ENCODE data around the gene DPP7. TPM values are rescaled to one million over a fixed set of nuclear protein-coding genes. Genes with fewer than 3 reads are reported as not detected.
"Not testable (repeated sequence)": the region's sequence is repeated elsewhere in the genome, so short reads cannot be mapped to it uniquely, and the experiment has no call there.

DPP7 gene
- total RNA-seq, 1 donor from 2014 or later, result 259 TPM

- intact Hi-C loops (cut with micrococcal nuclease), result loop anchor here (1.0 to 10.0 kb wide), 6 partner anchors 11 to 148 kb away; partner anchors contain the start of genes NPDC1, TOR4A and TPRN
- H3K4me3 Mint-ChIP-seq, result peak overlapping the region; percentile 82
- peaks cover 2% of the 10 kb centered on the region for H3K36me3 Mint-ChIP-seq (ENCODE audit: low read depth)
- ChIA-PET POLR2A (interaction anchor here (0.7 to 3.5 kb wide), 22 partner anchors 10 to 423 kb away, joined by 3 to 76 read pairs (median 5); partner anchors contain the start of genes ANAPC2, DPP7, GRIN1 and MAN1B1), CTCF (interaction anchor here (0.8 to 1.6 kb wide), 4 partner anchors 10 to 181 kb away, joined by 3 to 5 read pairs (median 3); partner anchors contain the start of gene SSNA1)
- ATAC-seq (ENCODE audit: low read depth) (no peak), DNase-seq (no peak)
- TF ChIP-seq CTCF (IDR thresholded peaks at IDR 0.05), result no peak
- peak overlapping the region; percentile 88 for H3K27ac Mint-ChIP-seq
- H3K4me1 Mint-ChIP-seq, result peaks cover 35% of the 10 kb centered on the region
- peaks cover 2% of the 10 kb centered on the region for H3K27me3 Mint-ChIP-seq
- no peaks in the 10 kb centered on the region for H3K9me3 Mint-ChIP-seq
Measured at GRCh38 chr9:137128862-137129455, 14.4 kb upstream of the DPP7 start.

- CTCF ChIA-PET, result interaction anchor here (1.2 kb wide), 2 partner anchors 9 to 81 kb away, joined by 3 to 4 read pairs; no protein-coding TSS in a partner anchor
- intact Hi-C loops (cut with micrococcal nuclease), result loop anchor here (2.0 to 10.0 kb wide), 4 partner anchors 39 to 149 kb away; partner anchors contain the start of genes NPDC1, TOR4A and TPRN
- peaks cover 41% of the 10 kb centered on the region for H3K4me1 Mint-ChIP-seq
Measured at GRCh38 chr9:137128158-137128861, 13.8 kb upstream of the DPP7 start.

DNA sequence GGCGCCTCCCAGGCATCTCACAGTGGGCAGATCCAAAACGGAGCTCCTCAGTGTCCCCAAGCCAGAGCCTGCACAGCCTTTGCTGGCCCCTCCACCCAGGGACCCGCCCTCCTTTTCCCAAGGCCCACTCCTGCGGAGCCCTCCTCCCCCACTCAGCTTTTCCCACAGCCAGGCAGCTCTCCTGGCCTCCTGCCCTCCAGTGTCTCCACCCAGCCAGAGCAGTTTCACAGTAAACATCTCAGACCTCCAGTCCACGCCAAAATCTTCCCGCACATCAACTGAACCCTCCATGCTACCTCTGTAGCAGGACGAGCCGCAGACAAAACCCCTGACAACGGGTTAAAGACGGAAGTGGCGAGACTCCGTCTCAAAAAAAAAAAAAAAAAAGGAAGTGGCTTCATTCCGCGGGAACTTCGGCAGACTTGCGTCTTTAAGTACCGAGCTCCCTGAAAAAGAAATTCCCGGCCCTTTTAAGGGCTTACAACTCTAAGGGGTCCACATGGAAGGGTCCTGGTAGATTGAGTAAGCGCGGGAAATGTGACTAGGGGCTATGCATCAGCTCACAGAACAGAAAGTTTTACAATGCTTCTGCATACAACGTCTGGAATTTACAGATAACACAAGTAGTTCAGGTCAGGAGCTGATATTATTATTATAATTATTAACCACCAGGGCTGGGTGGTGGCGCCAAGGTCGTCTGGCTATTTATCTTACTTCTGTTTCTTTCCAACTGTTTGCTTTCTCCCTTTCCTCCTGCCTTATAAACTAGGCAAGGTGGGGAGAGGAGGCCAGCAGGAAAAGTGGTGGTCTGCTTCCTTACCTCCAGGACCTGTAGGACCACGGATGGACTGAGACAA lies 13.0 kb upstream of the DPP7 start:
- H3K4me3 Mint-ChIP-seq, result peak overlapping the region; percentile 82
- intact Hi-C loops (cut with micrococcal nuclease), result loop anchor here (2.0 to 10.0 kb wide), 4 partner anchors 40 to 150 kb away; partner anchors contain the start of genes NPDC1, TOR4A and TPRN
- H3K9me3 Mint-ChIP-seq, result no peaks in the 10 kb centered on the region
- ChIA-PET CTCF (interaction anchor here (0.8 to 1.2 kb wide), 2 partner anchors 81 to 109 kb away, joined by 3 to 4 read pairs; no protein-coding TSS in a partner anchor), POLR2A (interaction anchor here (0.6 to 3.5 kb wide), 19 partner anchors 9 to 449 kb away, joined by 3 to 42 read pairs (median 5); partner anchors contain the start of genes LRRC26, SSNA1 and TUBB4B)
- H3K4me1 Mint-ChIP-seq, result peaks cover 47% of the 10 kb centered on the region
- DNase-seq (no peak), ATAC-seq (ENCODE audit: low read depth) (peak; percentile 8)
- TF ChIP-seq CTCF (IDR thresholded peaks at IDR 0.05), result no peak
- no peaks in the 10 kb centered on the region for H3K27me3 Mint-ChIP-seq
- H3K27ac Mint-ChIP-seq, result peak overlapping the region; percentile 88
- peaks cover 2% of the 10 kb centered on the region for H3K36me3 Mint-ChIP-seq (ENCODE audit: low read depth)

More at GRCh38 chr9:137128158-137128861, 13.8 kb upstream of the DPP7 start:
- no peak for ATAC-seq (ENCODE audit: low read depth)
- POLR2A ChIA-PET, result interaction anchor here (0.6 to 3.5 kb wide), 16 partner anchors 8 to 449 kb away, joined by 3 to 76 read pairs (median 6); partner anchors contain the start of genes DPP7, LRRC26, RNF208 and SSNA1
- peak overlapping the region; percentile 88 for H3K27ac Mint-ChIP-seq
- no peak for TF ChIP-seq CTCF (IDR thresholded peaks at IDR 0.05)
- no peak for DNase-seq
- H3K4me3 Mint-ChIP-seq, result peak overlapping the region; percentile 82
- H3K27me3 Mint-ChIP-seq, result peaks cover 2% of the 10 kb centered on the region
- no peaks in the 10 kb centered on the region for H3K9me3 Mint-ChIP-seq
- H3K36me3 Mint-ChIP-seq (ENCODE audit: low read depth), result peaks cover 2% of the 10 kb centered on the region

- peak overlapping the region; percentile 88 for H3K27ac Mint-ChIP-seq
- peak overlapping the region; percentile 82 for H3K4me3 Mint-ChIP-seq
- no peaks in the 10 kb centered on the region for H3K27me3 Mint-ChIP-seq
- ChIA-PET POLR2A (interaction anchor here (0.6 to 1.7 kb wide), 10 partner anchors 10 to 172 kb away, joined by 3 to 9 read pairs (median 7); partner anchors contain the start of genes LRRC26 and SSNA1), CTCF (interaction anchor here (0.8 kb wide), 1 partner anchor 110 kb away, joined by 3 read pairs; no protein-coding TSS in a partner anchor)
- peaks cover 54% of the 10 kb centered on the region for H3K4me1 Mint-ChIP-seq
- DNase-seq (no peak), ATAC-seq (ENCODE audit: low read depth) (no peak)
- intact Hi-C loops (cut with micrococcal nuclease), result loop anchor here (5.0 to 10.0 kb wide), 3 partner anchors 41 to 151 kb away; partner anchors contain the start of genes NPDC1 and TOR4A
- H3K9me3 Mint-ChIP-seq, result no peaks in the 10 kb centered on the region
- peaks cover 2% of the 10 kb centered on the region for H3K36me3 Mint-ChIP-seq (ENCODE audit: low read depth)
- TF ChIP-seq CTCF (IDR thresholded peaks at IDR 0.05), result no peak
Measured at GRCh38 chr9:137126786-137127185, 12.3 kb upstream of the DPP7 start.

DNA sequence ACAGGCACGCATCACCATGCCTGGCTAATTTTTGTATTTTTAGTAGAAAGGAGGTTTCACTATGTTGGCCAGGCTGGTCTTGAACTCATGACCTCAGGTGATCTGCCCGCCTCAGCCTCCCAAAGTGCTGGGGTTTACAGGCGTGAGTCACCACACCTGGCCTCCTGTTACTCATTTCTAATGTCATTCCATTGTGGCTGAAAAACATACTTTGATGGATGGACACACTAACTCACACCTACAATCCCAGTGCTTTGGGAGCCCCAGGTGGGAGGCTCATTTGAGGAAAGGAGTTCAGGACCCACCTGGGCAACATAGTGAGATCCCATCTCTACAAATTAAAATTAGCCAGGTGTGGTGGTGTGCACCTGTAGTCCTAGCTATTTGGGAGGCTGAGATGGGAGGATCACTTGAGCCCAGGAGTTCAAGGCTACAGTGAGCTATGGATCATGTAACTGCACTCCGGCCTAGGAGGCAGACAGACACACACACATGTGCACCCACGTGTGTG lies 9.5 kb upstream of the DPP7 start:
- H3K36me3 Mint-ChIP-seq (ENCODE audit: low read depth); H3K27ac Mint-ChIP-seq; CTCF ChIA-PET; H3K9me3 Mint-ChIP-seq; ATAC-seq (ENCODE audit: low read depth); H3K27me3 Mint-ChIP-seq; H3K4me3 Mint-ChIP-seq; DNase-seq: not testable (repeated sequence)
- POLR2A ChIA-PET, result interaction anchor here (0.6 to 1.8 kb wide), 5 partner anchors 10 to 116 kb away, joined by 3 to 29 read pairs (median 4); no protein-coding TSS in a partner anchor
- peaks cover 70% of the 10 kb centered on the region for H3K4me1 Mint-ChIP-seq
- intact Hi-C loops (cut with micrococcal nuclease), result loop anchor here (10.0 kb wide), 1 partner anchor 79 kb away; the partner anchor contains the start of gene NPDC1
